Stimulated activated CD8-positive, alpha-beta memory T cell treated with anti-CD3 and anti-CD28 coated beads, Interleukin-4, amount 100 ng/mL, for 4 hours (primary cell): ENCODE results near the gene SYNCRIP.
"Not testable (repeated sequence)": the region's sequence is repeated elsewhere in the genome, so short reads cannot be mapped to it uniquely, and the experiment has no call there.

ENCODE experiments used
- DNase-seq, 2 donors: peaks; one replicate each; pipeline ENCODE4 v3.0.0-alpha.2; 2020; ENCODE audit warnings: low read depth in 2 of 2, low spot score in 1 of 2

SYNCRIP gene

GRCh38 chr6:85600713-85601313, 41.9 kb downstream of the SYNCRIP start:
- no peak for DNase-seq

- DNase-seq: peak in 1 of 2 donors; percentile 16
Measured at GRCh38 chr6:85594197-85594930, 48.3 kb downstream of the SYNCRIP start.

- DNase-seq: peak; percentile 46 to 61
Measured at GRCh38 chr6:85593438-85594196, 49.1 kb downstream of the SYNCRIP start, which contains the start of gene SNX14. Gene SNX14 (minus strand): TSS chr6:85593858. CDS start chr6:85593718, 140 bp downstream.

DNA sequence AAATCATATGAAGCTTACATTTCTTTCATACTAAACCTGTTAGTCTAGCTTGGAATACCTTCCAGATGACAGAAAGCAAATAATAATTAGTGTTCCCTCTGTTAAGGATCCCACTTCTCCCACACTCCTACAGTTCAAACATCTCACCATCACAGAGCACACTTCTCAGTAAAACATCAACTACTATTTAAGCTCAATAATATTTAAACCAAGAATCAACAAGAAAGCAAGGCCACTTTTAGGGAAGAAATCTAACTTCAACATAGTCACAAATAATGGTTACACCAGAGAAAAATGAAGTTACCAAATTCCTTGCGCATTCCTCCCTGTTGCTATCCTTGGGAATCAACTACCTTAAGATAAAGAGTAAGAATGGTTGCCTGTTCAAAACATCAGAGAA, 50.7 kb downstream of the SYNCRIP start:
- DNase-seq: no peak

- DNase-seq: no peak
Measured at GRCh38 chr6:85591207-85591606, 51.5 kb downstream of the SYNCRIP start.

GRCh38 chr6:85585741-85586140, 56.9 kb downstream of the SYNCRIP start:
- DNase-seq: no peak

DNA sequence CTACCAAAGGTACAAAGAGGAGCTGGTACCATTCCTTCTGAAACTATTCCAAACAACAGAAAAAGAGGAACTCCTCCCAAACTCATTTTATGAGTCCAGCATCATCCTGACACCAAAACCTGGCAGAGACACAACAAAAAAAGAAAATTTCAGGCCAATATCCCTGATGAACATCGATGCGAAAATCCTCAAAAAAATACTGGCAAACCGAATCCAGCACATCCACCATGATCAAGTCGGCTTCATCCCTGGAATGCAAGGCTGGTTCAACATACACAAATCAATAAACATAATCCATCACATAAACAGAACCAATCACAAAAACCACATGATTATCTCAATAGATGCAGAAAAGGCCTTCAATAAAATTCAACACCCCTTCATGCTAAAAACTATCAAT, 59.9 kb downstream of the SYNCRIP start:
- not testable (repeated sequence) for DNase-seq

GRCh38 chr6:85581572-85581971, 61.1 kb downstream of the SYNCRIP start:
- DNase-seq: no peak

DNA sequence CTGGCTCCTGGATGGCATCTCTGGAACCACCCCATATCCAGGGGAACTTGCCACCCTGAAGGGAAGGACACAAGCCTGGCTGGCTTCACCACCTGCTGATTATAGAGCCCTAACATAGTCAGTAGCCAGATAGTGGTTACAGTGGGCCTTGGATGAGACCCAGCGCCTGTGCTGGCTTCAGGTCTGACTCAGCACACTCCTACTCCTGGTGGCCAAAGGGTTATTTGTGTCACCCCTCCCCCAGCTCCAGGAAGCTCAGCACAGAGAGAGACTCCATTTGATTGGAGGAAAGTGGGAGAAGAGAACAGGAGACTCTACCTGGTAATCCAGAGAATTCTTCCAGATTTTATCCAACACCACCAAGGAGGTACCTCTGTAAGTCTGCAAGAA, 61.8 kb downstream of the SYNCRIP start:
- no peak for DNase-seq

- no peak for DNase-seq
Measured at GRCh38 chr6:85580118-85580877, 62.4 kb downstream of the SYNCRIP start.

DNA sequence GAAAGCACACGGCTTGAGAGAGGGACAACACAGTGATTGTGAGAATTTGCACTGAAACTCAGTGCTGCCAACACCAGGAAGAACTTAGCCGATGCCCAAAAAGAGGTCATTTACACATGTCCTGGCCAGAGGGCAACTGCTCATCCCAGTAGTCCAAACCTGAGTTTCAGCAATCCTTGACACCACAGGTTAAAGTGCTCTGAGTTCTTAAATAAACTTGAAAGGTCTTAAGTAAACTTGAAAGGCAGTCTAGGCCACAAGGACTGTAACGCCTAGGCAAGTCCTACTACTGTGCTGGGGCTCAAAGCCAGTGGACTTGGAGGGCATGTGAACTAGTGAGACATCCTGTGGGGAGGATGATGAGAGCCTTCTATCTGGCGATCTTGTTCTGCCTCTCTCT, 63.1 kb downstream of the SYNCRIP start:
- DNase-seq: no peak

- DNase-seq: no peak
Measured at GRCh38 chr6:85576476-85576875, 66.2 kb downstream of the SYNCRIP start.

- DNase-seq: no peak
Measured at GRCh38 chr6:85574932-85575598, 67.6 kb downstream of the SYNCRIP start.

GRCh38 chr6:85569323-85569722, 73.4 kb downstream of the SYNCRIP start:
- DNase-seq: no peak

DNA sequence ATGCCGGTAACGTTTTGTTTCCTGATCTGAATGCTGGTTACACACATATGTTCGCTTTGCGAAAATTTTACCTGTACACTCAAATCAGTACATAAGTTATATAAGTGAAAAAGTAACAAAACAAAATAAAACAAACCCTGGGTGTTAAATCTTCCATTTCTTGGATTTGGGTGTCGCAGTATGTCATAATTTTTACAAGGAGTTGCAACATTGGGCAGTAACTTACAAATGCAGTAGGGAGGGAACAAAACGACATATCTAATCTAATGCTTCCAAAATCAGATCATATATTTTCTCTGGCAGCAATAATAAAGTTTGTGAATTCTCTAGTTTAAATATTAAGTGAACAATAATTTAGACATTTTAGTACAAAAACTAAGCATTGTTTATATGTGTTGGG, 74.3 kb downstream of the SYNCRIP start:
- no peak for DNase-seq

DNA sequence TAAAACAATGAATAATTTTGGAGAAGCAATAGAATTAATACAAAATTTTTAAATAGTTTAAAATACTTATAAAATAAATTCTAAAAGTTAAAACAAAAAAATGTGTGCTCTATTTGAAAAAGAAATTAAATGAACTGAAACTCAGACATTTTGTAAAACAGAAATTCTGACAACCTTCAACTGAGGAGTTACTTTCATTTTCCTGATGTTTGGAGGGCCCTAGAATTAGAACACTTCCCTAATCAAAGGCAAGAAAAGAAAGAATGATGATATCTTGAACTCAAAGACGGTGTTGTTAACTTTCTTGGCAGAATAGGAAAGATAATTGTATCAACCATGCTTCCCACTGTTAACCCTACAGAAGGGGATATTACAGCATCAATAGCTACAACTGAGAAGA, 77.0 kb downstream of the SYNCRIP start:
- DNase-seq: no peak

GRCh38 chr6:85564223-85564622, 78.5 kb downstream of the SYNCRIP start:
- DNase-seq: not testable (repeated sequence)
